GM12891 (cell line): ENCODE measurements around the gene IL1RAPL1.

ENCODE experiments used
- POLR2A ChIP-seq: IDR thresholded peaks from 2 replicates; pipeline ENCODE4 v1.6.1; 2011; ENCODE audit warnings: low read depth, low read length, control low read depth
- POLR2AphosphoS5 ChIP-seq: IDR thresholded peaks from 2 replicates; pipeline ENCODE4 v1.6.1; 2011; ENCODE audit warnings: low read depth, low read length, control low read depth
- POU2F2 ChIP-seq: IDR thresholded peaks from 2 replicates; pipeline ENCODE4 v1.6.1; 2011; ENCODE audit warnings: low read depth, mild to moderate bottlenecking, control low read depth, low read length, moderate library complexity
- TAF1 ChIP-seq: IDR thresholded peaks from 2 replicates; pipeline ENCODE4 v1.6.1; 2011; ENCODE audit warnings: low read depth, low read length, control low read depth

GRCh38 chrX:29948653-29949052, 1361.4 kb downstream of the IL1RAPL1 start:
- TF ChIP-seq POLR2A (no peak), POLR2AphosphoS5 (no peak), POU2F2 (no peak), TAF1 (no peak)
